Measurements from ENCODE around the gene CEACAM8. TPM values are rescaled to one million over a fixed set of nuclear protein-coding genes. Genes with fewer than 3 reads are reported as not detected.

The CEACAM8 gene
- total RNA-seq, 1 experiment from 2014 or later = not detected

GRCh38 chr19:42560731-42561130, 34.0 kb downstream of the CEACAM8 start:
- H3K9ac ChIP-seq (ENCODE audit: extremely low read depth, insufficient read length, low read length) = no peak overlapping the region
- Mint-ChIP-seq H3K4me3 (no peak overlapping the region), H3K36me3 (ENCODE audit: insufficient read depth in 1 of 3, low read depth in 3 of 3) (peaks cover 0 to 6% (median 3%) of the 10 kb centered on the region in 3 experiments; a peak in 3 of 7 replicates), H3K4me1 (peaks cover 24 to 29% of the 10 kb centered on the region in 2 experiments), H3K9me3 (peaks cover 4 to 10% of the 10 kb centered on the region in 2 experiments; a peak in 3 of 5 replicates), H3K27me3 (ENCODE audit: low read depth) (peaks cover 21% of the 10 kb centered on the region), H3K27ac (no peak overlapping the region)
- no peak overlapping the region for H3K56ac ChIP-seq (ENCODE audit: insufficient read length, low read depth, low read length)
- no CpG with 5 or more reads among the region's 4 CpGs for WGBS (ENCODE audit: extremely low coverage, insufficient read length, low lambda C conversion rate)
- H4K20me1 ChIP-seq (ENCODE audit: control insufficient read depth, insufficient read depth, insufficient read length) = no peaks in the 10 kb centered on the region
- H3K4ac ChIP-seq (ENCODE audit: low read depth, low read length) = no peak overlapping the region
- no peak overlapping the region for H4K8ac ChIP-seq (replicated peaks; ENCODE audit: insufficient read length, low read depth, low read length)
- DNase-seq = no peak
- no peak overlapping the region for H2BK20ac ChIP-seq (ENCODE audit: low read depth, low read length, poor library complexity, severe bottlenecking)
- H3K79me1 ChIP-seq (ENCODE audit: insufficient read depth, low read depth, low read length, poor library complexity, severe bottlenecking) = no peaks in the 10 kb centered on the region
- H3K23ac ChIP-seq (ENCODE audit: insufficient read length, low read depth, low read length) = no peak overlapping the region
- H3K9me3 ChIP-seq (ENCODE audit: control insufficient read depth, low read depth, low read length) = no peaks in the 10 kb centered on the region
- H2AK5ac ChIP-seq (ENCODE audit: insufficient read length, low read length) = no peak overlapping the region
- no peak overlapping the region for H2BK120ac ChIP-seq (ENCODE audit: low read depth, low read length, poor library complexity, severe bottlenecking)
- no peak overlapping the region for H3T11ph ChIP-seq (ENCODE audit: low read length)
- H2AFZ ChIP-seq (ENCODE audit: low read length) = no peak overlapping the region
- no peak overlapping the region for H4K91ac ChIP-seq (ENCODE audit: insufficient read length, low read depth, low read length)
- no peak overlapping the region for H3K18ac ChIP-seq (ENCODE audit: insufficient read length, low read depth, low read length)
- no peak overlapping the region for H3K4me2 ChIP-seq (ENCODE audit: insufficient read depth, insufficient read length, low read length)
- H3K27ac ChIP-seq (ENCODE audit: insufficient read length, low read depth, low read length) = no peak overlapping the region
- no peaks in the 10 kb centered on the region for H3K23me2 ChIP-seq (ENCODE audit: insufficient read length, low read depth, low read length, poor library complexity, severe bottlenecking)
- H3K4me1 ChIP-seq (ENCODE audit: insufficient read depth, low read length) = peaks cover 3% of the 10 kb centered on the region; the same call in 1 of the 2 replicates
- H3K27me3 ChIP-seq (ENCODE audit: insufficient read depth, low read length) = no peaks in the 10 kb centered on the region
- H2BK12ac ChIP-seq (ENCODE audit: insufficient read length, low read depth, low read length) = no peak overlapping the region
- no peak overlapping the region for H2BK15ac ChIP-seq (ENCODE audit: low read depth, low read length)
- no peak for TF ChIP-seq CTCF (conservative IDR thresholded peaks at IDR 0.05)
- H3K79me2 ChIP-seq (ENCODE audit: insufficient read depth, low read length) = no peaks in the 10 kb centered on the region
- no peak overlapping the region for H2BK5ac ChIP-seq (ENCODE audit: insufficient read length, low read length)
- H3K14ac ChIP-seq (ENCODE audit: insufficient read depth, low read length) = no peak overlapping the region
- H4K5ac ChIP-seq (ENCODE audit: insufficient read length, low read depth, low read length) = no peak overlapping the region

All from H9 (cell line).